ENCODE measurements around the gene DNASE1L2.
"Not testable (repeated sequence)": the region's sequence is repeated elsewhere in the genome, so short reads cannot be mapped to it uniquely, and the experiment has no call there.

DNASE1L2 gene

GRCh38 chr16:2237493-2238149 lies 1.4 kb downstream of the DNASE1L2 start:
- peak; percentile 26 for DNase-seq (ENCODE audit: extremely low read depth, insufficient read length)
- Histone ChIP-seq H3K27me3 (replicated peaks; ENCODE audit: control insufficient read depth, insufficient read depth, low read length) (no peaks in the 10 kb centered on the region), H3K4me3 (replicated peaks; ENCODE audit: low read depth, low read length) (no peak overlapping the region), H3K36me3 (ENCODE audit: control insufficient read depth, insufficient read depth, low read length) (peaks cover 20% of the 10 kb centered on the region)
- no peak for TF ChIP-seq CTCF (IDR thresholded peaks at IDR 0.05; ENCODE audit: insufficient read depth, low read length, poor library complexity, severe bottlenecking)

- Histone ChIP-seq H3K36me3 (ENCODE audit: control insufficient read depth, insufficient read depth, low read length) (peaks cover 22% of the 10 kb centered on the region), H3K4me3 (replicated peaks; ENCODE audit: low read depth, low read length) (no peak overlapping the region), H3K27me3 (replicated peaks; ENCODE audit: control insufficient read depth, insufficient read depth, low read length) (no peaks in the 10 kb centered on the region)
- TF ChIP-seq CTCF (IDR thresholded peaks at IDR 0.05; ENCODE audit: insufficient read depth, low read length, poor library complexity, severe bottlenecking), result no peak
- no peak for DNase-seq (ENCODE audit: extremely low read depth, insufficient read length)
These were observed 2.0 kb downstream of the DNASE1L2 start for GRCh38 chr16:2238150-2238837.

GRCh38 chr16:2238838-2239675 lies 2.8 kb downstream of the DNASE1L2 start:
- Histone ChIP-seq H3K36me3 (ENCODE audit: control insufficient read depth, insufficient read depth, low read length) (peaks cover 23% of the 10 kb centered on the region), H3K27me3 (replicated peaks; ENCODE audit: control insufficient read depth, insufficient read depth, low read length) (no peaks in the 10 kb centered on the region), H3K4me3 (replicated peaks; ENCODE audit: low read depth, low read length) (no peak overlapping the region)
- no peak for DNase-seq (ENCODE audit: extremely low read depth, insufficient read length)
- no peak for TF ChIP-seq CTCF (IDR thresholded peaks at IDR 0.05; ENCODE audit: insufficient read depth, low read length, poor library complexity, severe bottlenecking)

GRCh38 chr16:2240331-2240730 lies 4.1 kb downstream of the DNASE1L2 start:
- H3K4me3 ChIP-seq (replicated peaks; ENCODE audit: low read depth, low read length); DNase-seq (ENCODE audit: extremely low read depth, insufficient read length); H3K27me3 ChIP-seq (replicated peaks; ENCODE audit: control insufficient read depth, insufficient read depth, low read length): not testable (repeated sequence)
- H3K36me3 ChIP-seq (ENCODE audit: control insufficient read depth, insufficient read depth, low read length), result peaks cover 19% of the 10 kb centered on the region

- no peak for TF ChIP-seq CTCF (IDR thresholded peaks at IDR 0.05; ENCODE audit: insufficient read depth, low read length, poor library complexity, severe bottlenecking)
- no peaks in the 10 kb centered on the region for H3K27me3 ChIP-seq (replicated peaks; ENCODE audit: control insufficient read depth, insufficient read depth, low read length)
- H3K36me3 ChIP-seq (ENCODE audit: control insufficient read depth, insufficient read depth, low read length), result peaks cover 28% of the 10 kb centered on the region
- no peak overlapping the region for H3K4me3 ChIP-seq (replicated peaks; ENCODE audit: low read depth, low read length)
- DNase-seq (ENCODE audit: extremely low read depth, insufficient read length), result no peak
These were observed 6.4 kb downstream of the DNASE1L2 start for GRCh38 chr16:2242598-2242997.

GRCh38 chr16:2243031-2243528 lies 6.8 kb downstream of the DNASE1L2 start:
- no peak overlapping the region for H3K4me3 ChIP-seq (replicated peaks; ENCODE audit: low read depth, low read length)
- no peaks in the 10 kb centered on the region for H3K27me3 ChIP-seq (replicated peaks; ENCODE audit: control insufficient read depth, insufficient read depth, low read length)
- no peak for TF ChIP-seq CTCF (IDR thresholded peaks at IDR 0.05; ENCODE audit: insufficient read depth, low read length, poor library complexity, severe bottlenecking)
- H3K36me3 ChIP-seq (ENCODE audit: control insufficient read depth, insufficient read depth, low read length), result peaks cover 28% of the 10 kb centered on the region
- DNase-seq (ENCODE audit: extremely low read depth, insufficient read length), result no peak

All from GM06990 (cell line).